Thyroid gland (tissue), 4 donors: ENCODE data around the gene HSPA9. TPM values are rescaled to one million over a fixed set of nuclear protein-coding genes. Genes with fewer than 3 reads are reported as not detected.

Source experiments
- DNase-seq, 2 donors: peaks; one replicate each; pipeline ENCODE4 v3.0.0-alpha.2; 2019
- H3K27ac ChIP-seq, 3 donors: fragments of 200-600 bp; sonication (generic); 1 replicate in 2 of 3; 2 replicates in 1 of 3; pipeline ENCODE4 v1.5.1; 2016 to 2019; ENCODE audit warnings: mild to moderate bottlenecking in 1 of 3, moderate library complexity in 1 of 3
- H3K27me3 ChIP-seq: fragments of 200-600 bp; sonication (generic); one replicate; pipeline ENCODE4 v1.5.1; 2019
- H3K36me3 ChIP-seq, 2 donors: fragments of 200-600 bp; sonication (generic); one replicate each; pipeline ENCODE4 v1.5.1; 2016 to 2019
- H3K4me1 ChIP-seq, 2 donors: fragments of 200-600 bp; sonication (generic); one replicate each; pipeline ENCODE4 v1.5.1; 2017 to 2019
- H3K4me3 ChIP-seq, 3 donors: fragments of 200-600 bp; sonication (generic); replicated peaks in 1 of 3; 1 replicate in 2 of 3; 2 replicates in 1 of 3; pipeline ENCODE4 v1.5.1; 2016; ENCODE audit warnings: mild to moderate bottlenecking in 1 of 3
- H3K9me3 ChIP-seq: fragments of 200-600 bp; sonication (generic); one replicate; pipeline ENCODE4 v1.5.1; 2017
- CTCF ChIP-seq, 6 experiments: fragments of 200-600 bp in 3 of 6; fragments of 450-650 bp in 3 of 6; sonication (generic) in 3 of 6; IDR thresholded peaks; one replicate each; pipeline ENCODE4 v1.5.1; 2016 to 2019; ENCODE audit warnings: antibody characterized with exemption in 6 of 6, mild to moderate bottlenecking in 2 of 6, inconsistent platforms in 1 of 6, moderate library complexity in 1 of 6
- POLR2A ChIP-seq, 2 donors: fragments of 450-650 bp; IDR thresholded peaks; one replicate each; pipeline ENCODE4 v1.6.1; 2017; ENCODE audit warnings: antibody characterized with exemption in 2 of 2, mild to moderate bottlenecking in 2 of 2, moderate library complexity in 1 of 2
- WGBS, 2 donors: methylation state at CpG; one replicate each; pipeline ENCODE4 v1.1.5; 2017; 5-methylcytosine and 5-hydroxymethylcytosine counted together
- intact Hi-C: fragments of 100-400 bp; cut with DNase I; formaldehyde crosslinking; loops from one replicate; pipeline ENCODE4 v1.15.1; 2023
- total RNA-seq, 4 donors: library from RNA; depleted of rRNA; stranded (reverse); fragments of >200 nt; gene quantifications; one replicate each; pipeline ENCODE4 v1.2.3, GENCODE V29; 2016

HSPA9 gene
- total RNA-seq, 4 donors from 2014 or later, result 253 to 556 (median 406) TPM

GRCh38 chr5:138579517-138579863 is 4.3 kb upstream of the HSPA9 start:
- Histone ChIP-seq H3K27ac (no peak overlapping the region), H3K36me3 (no peaks in the 10 kb centered on the region), H3K4me3 (no peak overlapping the region), H3K27me3 (no peaks in the 10 kb centered on the region), H3K4me1 (peaks cover 20 to 27% of the 10 kb centered on the region in 2 donors), H3K9me3 (no peaks in the 10 kb centered on the region)
- no peak for DNase-seq
- no peak for TF ChIP-seq CTCF (IDR thresholded peaks at IDR 0.05)
- no peak for TF ChIP-seq POLR2A (IDR thresholded peaks at IDR 0.05)
- 56 to 60% methylated on average over 2 of the region's 2 CpGs for WGBS, 2 donors
- intact Hi-C loops, result no loop called here

- intact Hi-C loops, result no loop called here
- Histone ChIP-seq H3K4me1 (peaks cover 10 to 16% of the 10 kb centered on the region in 2 donors), H3K27me3 (no peaks in the 10 kb centered on the region), H3K4me3 (no peak overlapping the region), H3K27ac (no peak overlapping the region), H3K9me3 (no peaks in the 10 kb centered on the region), H3K36me3 (peaks cover 9 to 10% of the 10 kb centered on the region in 2 donors)
- 91% methylated on average over 17 of the region's 17 CpGs for WGBS, 2 donors
- TF ChIP-seq POLR2A (IDR thresholded peaks at IDR 0.05) (no peak), CTCF (IDR thresholded peaks at IDR 0.05) (no peak)
- no peak for DNase-seq
Measured at GRCh38 chr5:138577452-138577851, 2.3 kb upstream of the HSPA9 start.

GRCh38 chr5:138574744-138575193 is 432 bp downstream of the HSPA9 start:
- Histone ChIP-seq H3K27me3 (no peaks in the 10 kb centered on the region), H3K4me3 (peak overlapping the region; percentile 94 to 98 (median 97)), H3K9me3 (no peaks in the 10 kb centered on the region), H3K36me3 (peaks cover 25 to 30% of the 10 kb centered on the region in 2 donors), H3K27ac (peak overlapping the region; percentile 92 to 100 (median 100)), H3K4me1 (peaks cover 10 to 16% of the 10 kb centered on the region in 2 donors)
- whole genome bisulfite sequencing, 2 donors, result 0 to 1% methylated on average over 10 to 12 of the region's 18 CpGs
- intact Hi-C loops, result no loop called here
- TF ChIP-seq POLR2A (IDR thresholded peaks at IDR 0.05), result no peak
- no peak for TF ChIP-seq CTCF (IDR thresholded peaks at IDR 0.05)
- DNase-seq, result no peak

GRCh38 chr5:138573949-138574670 is 1.1 kb downstream of the HSPA9 start:
- no peaks in the 10 kb centered on the region for H3K27me3 ChIP-seq
- peak overlapping the region; percentile 92 to 100 (median 100) for H3K27ac ChIP-seq
- 41 to 46% methylated on average over 9 of the region's 9 CpGs for WGBS, 2 donors
- H3K9me3 ChIP-seq, result no peaks in the 10 kb centered on the region
- intact Hi-C loops, result no loop called here
- TF ChIP-seq CTCF (IDR thresholded peaks at IDR 0.05) (no peak), POLR2A (IDR thresholded peaks at IDR 0.05) (no peak)
- H3K4me1 ChIP-seq, result peaks cover 10 to 19% of the 10 kb centered on the region in 2 donors
- no peak for DNase-seq
- H3K4me3 ChIP-seq, result peak overlapping the region in 2 of 3 donors; percentile 94 to 98
- peaks cover 31 to 37% of the 10 kb centered on the region in 2 donors for H3K36me3 ChIP-seq

GRCh38 chr5:138573223-138573622 is 2.0 kb downstream of the HSPA9 start:
- DNase-seq, result no peak
- H3K4me1 ChIP-seq, result peaks cover 10 to 24% of the 10 kb centered on the region in 2 donors
- TF ChIP-seq POLR2A (IDR thresholded peaks at IDR 0.05), result no peak
- intact Hi-C loops, result no loop called here
- no peak overlapping the region for H3K27ac ChIP-seq
- H3K9me3 ChIP-seq, result no peaks in the 10 kb centered on the region
- H3K36me3 ChIP-seq, result peaks cover 39 to 45% of the 10 kb centered on the region in 2 donors
- no peak overlapping the region for H3K4me3 ChIP-seq
- 83 to 93% methylated on average over 7 to 8 of the region's 8 CpGs for WGBS, 2 donors
- H3K27me3 ChIP-seq, result no peaks in the 10 kb centered on the region
